Ramos (cell line): ENCODE measurements around the gene ELMOD1.

Experiments used
- in situ Hi-C: fragments of 300-500 bp; cut with MboI; formaldehyde crosslinking; loops from one replicate; pipeline ENCODE4 v1.14.3; 2022; ENCODE audit warnings: low sequenced_read_pairs; ENCODE audit not compliant: unreplicated experiment

ELMOD1 gene

DNA sequence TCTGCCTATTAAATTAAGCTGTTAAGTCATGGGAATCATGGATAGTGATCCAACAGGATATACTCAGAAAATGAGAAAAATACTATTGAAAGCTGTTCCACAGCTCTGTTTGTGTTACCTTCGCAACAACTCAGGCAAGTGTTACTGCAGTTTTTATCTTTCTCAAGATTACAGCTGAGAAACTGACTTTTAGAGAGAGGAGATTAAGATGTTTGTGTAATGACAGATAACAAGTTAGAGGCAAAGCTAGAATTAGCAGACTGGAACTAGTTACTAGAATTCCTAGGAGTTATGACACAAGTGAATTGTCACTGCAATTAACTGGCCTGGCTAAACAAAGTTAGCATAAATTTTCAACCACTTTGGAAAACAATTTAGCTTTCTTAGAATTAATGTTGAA lies 119.4 kb downstream of the ELMOD1 start:
- in situ Hi-C loops = no loop called here

DNA sequence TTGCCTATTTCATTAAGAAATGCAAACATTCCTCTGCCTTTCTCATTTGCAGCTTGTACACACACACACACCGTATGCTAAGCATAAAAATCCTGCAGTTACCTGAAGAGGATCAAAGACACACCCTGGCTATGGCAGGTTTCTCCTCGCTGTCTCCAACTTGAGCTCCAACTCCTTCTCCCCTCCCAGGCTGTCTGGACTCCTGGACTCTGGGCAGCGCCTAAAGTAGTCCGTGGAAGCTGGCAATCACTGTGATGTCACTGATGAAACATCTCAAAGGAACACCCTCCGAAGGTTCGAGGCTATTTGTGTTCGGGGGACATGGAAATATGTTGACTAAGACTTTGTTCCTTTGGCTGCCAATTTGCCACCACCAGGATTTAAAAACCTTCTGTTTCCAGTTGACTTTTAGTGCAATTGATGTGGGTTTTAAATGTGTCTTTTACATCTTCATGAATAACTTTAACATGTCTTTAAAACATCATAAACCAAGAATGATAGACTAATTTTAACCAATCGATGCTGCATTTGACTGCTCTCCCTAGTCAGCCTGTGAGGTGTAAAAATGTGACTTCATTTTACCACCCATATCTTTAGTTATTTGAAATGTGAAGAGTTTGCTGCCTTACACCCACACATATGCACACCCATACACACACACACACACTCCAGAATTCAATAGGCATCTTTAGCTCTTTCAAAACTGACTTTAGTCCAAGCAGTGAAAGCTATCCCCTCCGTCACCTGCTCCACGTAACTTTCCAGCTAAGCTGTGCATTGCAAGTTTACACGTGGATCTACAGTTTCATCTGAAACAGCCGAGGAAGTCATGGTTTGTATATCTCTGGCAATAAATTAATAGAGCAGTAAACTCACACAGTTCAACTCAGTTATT lies 121.2 kb downstream of the ELMOD1 start, which contains the start of gene SLN:
TSS of gene SLN (minus strand) at position 196 of the 895 bp plus-strand sequence.
- in situ Hi-C loops = no loop called here

DNA sequence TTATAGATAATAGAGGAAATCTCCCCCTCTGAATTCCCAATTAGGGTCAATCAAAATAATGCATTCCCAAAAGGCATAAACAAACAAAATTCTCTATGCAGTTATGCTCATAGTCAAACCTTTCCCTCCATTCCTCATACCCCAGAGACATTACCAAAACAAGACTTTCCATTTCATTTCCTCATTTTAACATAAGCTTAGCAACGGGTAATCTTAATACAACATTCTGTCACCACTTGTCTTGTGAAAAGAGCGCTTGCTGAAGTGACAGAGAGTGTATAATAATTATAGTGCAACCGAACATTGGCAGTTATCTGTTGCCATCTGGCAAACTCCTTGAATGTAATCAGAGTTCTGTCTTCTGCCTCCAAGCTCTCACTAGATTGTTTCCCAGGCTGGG lies 122.1 kb downstream of the ELMOD1 start:
- in situ Hi-C loops = no loop called here
